ENCODE measurements around the gene ZNF578. TPM values are rescaled to one million over a fixed set of nuclear protein-coding genes. Genes with fewer than 3 reads are reported as not detected.

ZNF578 gene
- polyA plus RNA-seq, 3 donors: 0.05 TPM; not detected in 2

DNA sequence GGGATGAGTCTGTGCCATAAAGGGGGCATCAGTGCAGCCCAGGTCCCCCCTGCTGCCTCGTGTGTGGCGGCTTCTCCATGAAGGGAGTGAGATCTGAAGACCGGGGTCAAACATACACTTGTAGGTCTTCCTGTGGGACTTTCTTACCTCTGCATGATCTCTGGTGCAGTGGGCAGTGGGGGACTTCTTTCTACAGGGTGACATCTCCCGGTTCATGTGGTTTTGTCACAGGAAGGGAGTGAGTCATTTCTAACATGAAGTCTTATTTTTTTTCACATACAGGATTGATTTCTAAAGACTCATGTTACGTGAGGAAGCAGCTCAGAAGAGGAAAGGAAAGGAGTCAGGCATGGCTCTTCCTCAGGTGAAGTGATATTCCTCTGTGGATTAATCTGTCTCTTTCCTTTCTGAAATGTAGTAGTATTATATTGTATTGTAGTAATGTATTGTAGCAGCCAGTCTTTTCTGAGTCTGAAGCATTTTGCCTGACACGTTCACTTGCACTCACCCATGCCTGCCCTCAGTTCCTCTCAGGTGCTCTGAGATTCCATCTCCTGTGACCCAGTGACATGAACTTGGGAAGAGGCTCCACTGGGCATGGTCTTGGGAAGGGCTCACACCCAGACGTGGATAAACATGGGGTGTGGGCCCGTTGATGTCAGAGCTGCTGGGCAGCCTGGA lies 89.8 kb downstream of the ZNF578 start:
- H3K4me1 Mint-ChIP-seq: peaks cover 28% of the 10 kb centered on the region
- H3K9me3 ChIP-seq (replicated peaks in 1 of 2; ENCODE audit: control insufficient read depth in 1 of 2, insufficient read depth in 1 of 2, low read length in 2 of 2): peaks cover 71 to 80% of the 10 kb centered on the region in 2 donors
- H3K27ac Mint-ChIP-seq: peak overlapping the region in 5 of 7 donors; percentile 16 to 89 (median 83)
- H3K36me3 ChIP-seq (replicated peaks in 1 of 2; ENCODE audit: control insufficient read depth in 1 of 2, insufficient read depth in 2 of 2, low read length in 2 of 2): peaks cover 55 to 85% of the 10 kb centered on the region in 2 donors
- H3K27me3 Mint-ChIP-seq (ENCODE audit: low read depth in 3 of 3): peaks cover 0 to 3% (median 0%) of the 10 kb centered on the region in 3 donors
- no peak overlapping the region for H3K4me3 Mint-ChIP-seq
- H3K79me2 ChIP-seq (ENCODE audit: insufficient read depth, low read length): peaks cover 45% of the 10 kb centered on the region
- H4K20me1 ChIP-seq (ENCODE audit: insufficient read depth, low read length): no peaks in the 10 kb centered on the region
- peak overlapping the region in 1 of 3 experiments; percentile 36 for H3K4me3 ChIP-seq (replicated peaks in 1 of 3; ENCODE audit: low read depth in 2 of 3, low read length in 3 of 3)
- intact Hi-C loops (cut with micrococcal nuclease): no loop called here
- H3K4me1 ChIP-seq (ENCODE audit: control insufficient read depth in 1 of 2, insufficient read depth in 2 of 2, low read length in 2 of 2): peaks cover 8 to 25% of the 10 kb centered on the region in 2 donors
- peak; percentile 26 to 67 (median 32) for DNase-seq
- H3K27ac ChIP-seq (ENCODE audit: low read depth in 1 of 2, low read length in 2 of 2): peak overlapping the region in 1 of 2 donors; percentile 4
- peaks cover 69 to 87% of the 10 kb centered on the region in 2 donors for H3K36me3 Mint-ChIP-seq
- H3K27me3 ChIP-seq (ENCODE audit: control insufficient read depth in 2 of 2, insufficient read depth in 2 of 2, low read length in 2 of 2): no peaks in the 10 kb centered on the region
- peaks cover 40 to 97% (median 88%) of the 10 kb centered on the region in 7 donors for H3K9me3 Mint-ChIP-seq
- H2AFZ ChIP-seq (ENCODE audit: insufficient read depth, low read depth, low read length, poor library complexity, severe bottlenecking): no peak overlapping the region
- H3K9ac ChIP-seq (ENCODE audit: insufficient read depth, low read length, poor library complexity, severe bottlenecking): no peak overlapping the region
- no peak overlapping the region for H3K4me2 ChIP-seq (replicated peaks; ENCODE audit: extremely low read depth, low read length, poor library complexity, severe bottlenecking)
- 84% methylated on average over 6 of the region's 8 CpGs for WGBS (ENCODE audit: insufficient coverage)
- TF ChIP-seq, protein P1, sequence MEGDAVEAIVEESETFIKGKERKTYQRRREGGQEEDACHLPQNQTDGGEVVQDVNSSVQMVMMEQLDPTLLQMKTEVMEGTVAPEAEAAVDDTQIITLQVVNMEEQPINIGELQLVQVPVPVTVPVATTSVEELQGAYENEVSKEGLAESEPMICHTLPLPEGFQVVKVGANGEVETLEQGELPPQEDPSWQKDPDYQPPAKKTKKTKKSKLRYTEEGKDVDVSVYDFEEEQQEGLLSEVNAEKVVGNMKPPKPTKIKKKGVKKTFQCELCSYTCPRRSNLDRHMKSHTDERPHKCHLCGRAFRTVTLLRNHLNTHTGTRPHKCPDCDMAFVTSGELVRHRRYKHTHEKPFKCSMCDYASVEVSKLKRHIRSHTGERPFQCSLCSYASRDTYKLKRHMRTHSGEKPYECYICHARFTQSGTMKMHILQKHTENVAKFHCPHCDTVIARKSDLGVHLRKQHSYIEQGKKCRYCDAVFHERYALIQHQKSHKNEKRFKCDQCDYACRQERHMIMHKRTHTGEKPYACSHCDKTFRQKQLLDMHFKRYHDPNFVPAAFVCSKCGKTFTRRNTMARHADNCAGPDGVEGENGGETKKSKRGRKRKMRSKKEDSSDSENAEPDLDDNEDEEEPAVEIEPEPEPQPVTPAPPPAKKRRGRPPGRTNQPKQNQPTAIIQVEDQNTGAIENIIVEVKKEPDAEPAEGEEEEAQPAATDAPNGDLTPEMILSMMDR (IDR thresholded peaks at IDR 0.05): no peak

DNA sequence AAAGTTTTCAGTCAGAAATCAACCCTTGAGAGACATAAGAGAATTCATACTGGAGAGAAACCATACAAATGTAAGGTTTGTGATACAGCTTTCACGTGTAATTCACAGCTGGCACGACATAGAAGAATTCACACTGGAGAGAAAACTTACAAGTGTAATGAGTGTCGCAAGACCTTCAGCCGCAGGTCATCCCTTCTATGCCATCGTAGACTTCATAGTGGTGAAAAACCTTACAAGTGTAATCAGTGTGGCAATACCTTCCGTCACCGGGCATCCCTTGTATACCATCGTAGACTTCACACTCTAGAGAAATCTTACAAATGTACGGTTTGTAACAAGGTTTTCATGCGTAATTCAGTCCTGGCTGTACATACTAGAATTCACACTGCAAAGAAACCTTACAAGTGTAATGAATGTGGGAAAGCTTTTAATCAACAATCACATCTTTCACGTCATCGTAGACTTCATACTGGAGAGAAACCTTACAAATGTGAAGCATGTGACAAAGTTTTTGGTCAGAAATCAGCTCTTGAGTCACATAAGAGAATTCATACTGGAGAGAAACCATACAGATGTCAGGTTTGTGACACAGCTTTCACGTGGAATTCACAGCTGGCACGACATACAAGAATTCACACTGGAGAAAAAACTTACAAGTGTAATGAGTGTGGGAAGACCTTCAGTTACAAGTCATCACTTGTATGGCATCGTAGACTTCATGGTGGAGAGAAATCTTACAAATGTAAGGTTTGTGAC lies 101.0 kb downstream of the ZNF578 start:
- intact Hi-C loops (cut with micrococcal nuclease): no loop called here
- Mint-ChIP-seq H3K9me3 (peaks cover 68 to 99% (median 97%) of the 10 kb centered on the region in 7 donors), H3K36me3 (peaks cover 69 to 82% of the 10 kb centered on the region in 2 donors), H3K4me1 (no peaks in the 10 kb centered on the region), H3K4me3 (no peak overlapping the region), H3K27ac (no peak overlapping the region), H3K27me3 (ENCODE audit: low read depth in 3 of 3) (peaks cover 0 to 1% (median 0%) of the 10 kb centered on the region in 3 donors)
- Histone ChIP-seq H3K4me3 (replicated peaks in 1 of 3; ENCODE audit: low read depth in 2 of 3, low read length in 3 of 3) (peak overlapping the region in 1 of 3 experiments; percentile 34), H3K27me3 (ENCODE audit: control insufficient read depth in 2 of 2, insufficient read depth in 2 of 2, low read length in 2 of 2) (no peaks in the 10 kb centered on the region), H2AFZ (ENCODE audit: insufficient read depth, low read depth, low read length, poor library complexity, severe bottlenecking) (no peak overlapping the region), H3K9me3 (replicated peaks in 1 of 2; ENCODE audit: control insufficient read depth in 1 of 2, insufficient read depth in 1 of 2, low read length in 2 of 2) (peaks cover 81 to 99% of the 10 kb centered on the region in 2 donors), H3K4me1 (ENCODE audit: control insufficient read depth in 1 of 2, insufficient read depth in 2 of 2, low read length in 2 of 2) (no peaks in the 10 kb centered on the region), H4K20me1 (ENCODE audit: insufficient read depth, low read length) (no peaks in the 10 kb centered on the region), H3K79me2 (ENCODE audit: insufficient read depth, low read length) (no peaks in the 10 kb centered on the region), H3K27ac (ENCODE audit: low read depth in 1 of 2, low read length in 2 of 2) (no peak overlapping the region), H3K36me3 (replicated peaks in 1 of 2; ENCODE audit: control insufficient read depth in 1 of 2, insufficient read depth in 2 of 2, low read length in 2 of 2) (peaks cover 47 to 91% of the 10 kb centered on the region in 2 donors), H3K4me2 (replicated peaks; ENCODE audit: extremely low read depth, low read length, poor library complexity, severe bottlenecking) (no peak overlapping the region), H3K9ac (ENCODE audit: insufficient read depth, low read length, poor library complexity, severe bottlenecking) (no peak overlapping the region)
- 98% methylated on average over 9 of the region's 15 CpGs for WGBS (ENCODE audit: insufficient coverage)
- DNase-seq: no peak
- TF ChIP-seq, protein P1 (IDR thresholded peaks at IDR 0.05): no peak

Measured in CD14-positive monocyte (primary cell).